Osteoblast (primary cell): ENCODE results near the gene TXNRD3. TPM values are rescaled to one million over a fixed set of nuclear protein-coding genes. Genes with fewer than 3 reads are reported as not detected.

ENCODE experiments used
- DNase-seq: peaks from one replicate; pipeline ENCODE4 v3.0.0; 2011; ENCODE audit warnings: low spot score, mixed read lengths; ENCODE audit not compliant: insufficient read length; ENCODE audit errors: missing footprints
- H2AFZ ChIP-seq: 2 replicates; pipeline ENCODE4 v1.6.0; 2011; ENCODE audit warnings: mild to moderate bottlenecking, low read length
- H3K27ac ChIP-seq: 2 replicates; pipeline ENCODE4 v1.5.1; 2011; ENCODE audit warnings: mild to moderate bottlenecking, low read depth, low read length, moderate library complexity
- H3K27me3 ChIP-seq: 2 replicates; pipeline ENCODE4 v1.6.0; 2012; ENCODE audit warnings: mild to moderate bottlenecking, control low read depth, inconsistent platforms, low read length, moderate library complexity; ENCODE audit not compliant: insufficient read depth
- H3K36me3 ChIP-seq: 2 replicates; pipeline ENCODE4 v1.5.1; 2011; ENCODE audit warnings: mild to moderate bottlenecking, low read length, control low read depth, moderate library complexity; ENCODE audit not compliant: insufficient read depth
- H3K4me1 ChIP-seq: 2 replicates; pipeline ENCODE4 v1.5.1; 2011; ENCODE audit warnings: mild to moderate bottlenecking, low read length, control low read depth, moderate library complexity; ENCODE audit not compliant: insufficient read depth
- H3K4me2 ChIP-seq: 2 replicates; pipeline ENCODE4 v1.6.0; 2011; ENCODE audit warnings: mild to moderate bottlenecking, low read length; ENCODE audit not compliant: insufficient read depth
- H3K4me3 ChIP-seq: fragments of 200-600 bp; sonication (generic); 3 replicates; pipeline ENCODE4 v1.5.1; 2012; ENCODE audit warnings: mild to moderate bottlenecking, low read length, inconsistent platforms; ENCODE audit not compliant: insufficient read depth
- H3K79me2 ChIP-seq: 2 replicates; pipeline ENCODE4 v1.6.0; 2012; ENCODE audit warnings: mild to moderate bottlenecking, low read length, control low read depth, inconsistent platforms; ENCODE audit not compliant: insufficient read depth
- H3K9me3 ChIP-seq: 2 replicates; pipeline ENCODE4 v1.5.1; 2011; ENCODE audit warnings: low read depth, low read length, control low read depth
- H4K20me1 ChIP-seq: 2 replicates; pipeline ENCODE4 v1.6.0; 2012; ENCODE audit warnings: mild to moderate bottlenecking, low read length, control low read depth; ENCODE audit not compliant: insufficient read depth
- total RNA-seq: library from RNA; depleted of rRNA; stranded (reverse); fragments of >200 nt; gene quantifications from 2 replicates; pipeline ENCODE4 v1.2.3, GENCODE V29; 2012
- TF ChIP-seq, protein P1 (sequence below): IDR thresholded peaks from 2 replicates; pipeline ENCODE4 v1.5.1; 2011; ENCODE audit warnings: mild to moderate bottlenecking, low read depth, low read length, moderate library complexity; ENCODE audit errors: extremely low read depth

Gene TXNRD3
- total RNA-seq, 1 donor = 18.1 TPM

GRCh38 chr3:126655887-126656286 is 963 bp upstream of the TXNRD3 start:
- peaks cover 3% of the 10 kb centered on the region for H3K4me1 ChIP-seq
- H3K79me2 ChIP-seq = peaks cover 13% of the 10 kb centered on the region
- TF ChIP-seq, protein P1, sequence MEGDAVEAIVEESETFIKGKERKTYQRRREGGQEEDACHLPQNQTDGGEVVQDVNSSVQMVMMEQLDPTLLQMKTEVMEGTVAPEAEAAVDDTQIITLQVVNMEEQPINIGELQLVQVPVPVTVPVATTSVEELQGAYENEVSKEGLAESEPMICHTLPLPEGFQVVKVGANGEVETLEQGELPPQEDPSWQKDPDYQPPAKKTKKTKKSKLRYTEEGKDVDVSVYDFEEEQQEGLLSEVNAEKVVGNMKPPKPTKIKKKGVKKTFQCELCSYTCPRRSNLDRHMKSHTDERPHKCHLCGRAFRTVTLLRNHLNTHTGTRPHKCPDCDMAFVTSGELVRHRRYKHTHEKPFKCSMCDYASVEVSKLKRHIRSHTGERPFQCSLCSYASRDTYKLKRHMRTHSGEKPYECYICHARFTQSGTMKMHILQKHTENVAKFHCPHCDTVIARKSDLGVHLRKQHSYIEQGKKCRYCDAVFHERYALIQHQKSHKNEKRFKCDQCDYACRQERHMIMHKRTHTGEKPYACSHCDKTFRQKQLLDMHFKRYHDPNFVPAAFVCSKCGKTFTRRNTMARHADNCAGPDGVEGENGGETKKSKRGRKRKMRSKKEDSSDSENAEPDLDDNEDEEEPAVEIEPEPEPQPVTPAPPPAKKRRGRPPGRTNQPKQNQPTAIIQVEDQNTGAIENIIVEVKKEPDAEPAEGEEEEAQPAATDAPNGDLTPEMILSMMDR = no peak
- H3K4me2 ChIP-seq = no peak overlapping the region
- peaks cover 21% of the 10 kb centered on the region for H3K27me3 ChIP-seq
- no peaks in the 10 kb centered on the region for H3K9me3 ChIP-seq
- no peaks in the 10 kb centered on the region for H4K20me1 ChIP-seq
- no peaks in the 10 kb centered on the region for H3K36me3 ChIP-seq
- no peak overlapping the region for H3K4me3 ChIP-seq
- H3K27ac ChIP-seq = no peak overlapping the region
- no peak overlapping the region for H2AFZ ChIP-seq
- no peak for DNase-seq

GRCh38 chr3:126649556-126650092 is 5.3 kb downstream of the TXNRD3 start:
- H3K36me3 ChIP-seq = no peaks in the 10 kb centered on the region

DNA sequence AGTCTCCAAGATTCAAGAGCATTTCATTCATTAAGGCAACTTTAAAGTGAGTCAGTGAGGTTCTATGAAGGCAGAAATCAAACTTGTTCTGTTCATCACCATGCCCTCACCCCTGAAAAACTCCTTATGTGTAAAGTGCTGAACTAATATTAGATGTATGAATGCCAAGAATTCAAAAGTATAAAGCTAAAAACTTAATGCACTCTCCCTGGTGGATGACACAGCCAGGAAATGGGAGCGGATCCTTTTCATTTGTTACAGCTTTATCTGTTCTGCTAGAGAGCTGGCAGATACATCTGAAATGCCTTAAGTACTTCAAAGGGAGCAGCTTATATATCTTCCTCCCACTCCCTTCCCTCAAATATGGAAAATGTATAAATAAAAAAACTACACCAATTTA is 8.2 kb downstream of the TXNRD3 start:
- no peak overlapping the region for H3K4me2 ChIP-seq
- no peak overlapping the region for H3K4me3 ChIP-seq
- no peaks in the 10 kb centered on the region for H3K9me3 ChIP-seq
- TF ChIP-seq, protein P1 = no peak
- no peak overlapping the region for H2AFZ ChIP-seq
- H3K79me2 ChIP-seq = peaks cover 13% of the 10 kb centered on the region
- peaks cover 14% of the 10 kb centered on the region for H3K36me3 ChIP-seq
- H3K27ac ChIP-seq = no peak overlapping the region
- DNase-seq = no peak
- H3K27me3 ChIP-seq = no peaks in the 10 kb centered on the region
- H3K4me1 ChIP-seq = no peaks in the 10 kb centered on the region
- H4K20me1 ChIP-seq = peaks cover 4% of the 10 kb centered on the region

More at GRCh38 chr3:126649556-126650092, 5.3 kb downstream of the TXNRD3 start:
- Histone ChIP-seq H3K4me3 (no peak overlapping the region), H3K27me3 (no peaks in the 10 kb centered on the region), H3K4me2 (no peak overlapping the region), H3K79me2 (peaks cover 22% of the 10 kb centered on the region), H2AFZ (no peak overlapping the region), H3K4me1 (no peaks in the 10 kb centered on the region), H3K9me3 (no peaks in the 10 kb centered on the region), H3K27ac (no peak overlapping the region), H4K20me1 (peaks cover 4% of the 10 kb centered on the region)
- DNase-seq = no peak
- TF ChIP-seq, protein P1 = no peak

DNA sequence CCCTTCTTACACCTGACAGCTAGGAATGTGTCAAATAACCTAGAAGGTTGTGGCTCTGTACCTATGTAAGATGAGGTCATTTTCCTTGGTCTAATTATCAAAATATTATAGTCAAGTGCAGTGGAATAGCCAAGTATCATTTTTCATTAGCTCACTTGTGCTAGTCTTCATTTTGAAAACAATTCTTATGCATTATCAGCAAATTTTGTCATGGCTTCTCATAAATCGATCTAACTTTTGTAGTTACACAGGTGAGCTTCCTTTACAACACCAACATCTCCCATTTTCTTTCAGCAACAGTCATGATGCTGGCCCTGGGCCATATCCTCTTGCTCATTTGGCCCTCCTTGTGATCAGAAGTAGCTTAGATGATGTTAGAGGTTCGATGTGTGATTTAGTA is 10.3 kb downstream of the TXNRD3 start:
- no peak overlapping the region for H3K27ac ChIP-seq
- TF ChIP-seq, protein P1 = no peak

More for the DNA sequence above, 10.3 kb downstream of the TXNRD3 start:
- Histone ChIP-seq H3K4me1 (no peaks in the 10 kb centered on the region), H3K27me3 (no peaks in the 10 kb centered on the region), H3K4me3 (no peak overlapping the region), H3K79me2 (peaks cover 6% of the 10 kb centered on the region), H4K20me1 (peaks cover 4% of the 10 kb centered on the region), H3K36me3 (peaks cover 14% of the 10 kb centered on the region), H2AFZ (no peak overlapping the region), H3K9me3 (no peaks in the 10 kb centered on the region), H3K4me2 (no peak overlapping the region)
- no peak for DNase-seq
